SJSA1 (cell line): Measurements from ENCODE around the gene METRN. TPM values are rescaled to one million over a fixed set of nuclear protein-coding genes. Genes with fewer than 3 reads are reported as not detected.
A peak's percentile ranks its signal among the peaks of the same experiment; 100 is the strongest.
"Not testable (repeated sequence)": the region's sequence is repeated elsewhere in the genome, so short reads cannot be mapped to it uniquely, and the experiment has no call there.

ENCODE experiments used
- DNase-seq, 2 experiments: peaks; one replicate each; pipeline ENCODE4 v3.0.0-alpha.2; 2015 to 2020; ENCODE audit warnings: low spot score in 2 of 2, low read depth in 1 of 2
- H3K27ac ChIP-seq: fragments of 250-450 bp; sonication (Bioruptor Pico); 2 replicates; pipeline ENCODE4 v1.5.1; 2020; ENCODE audit warnings: mild to moderate bottlenecking, moderate library complexity
- H3K27me3 ChIP-seq: fragments of 250-450 bp; sonication (Bioruptor Pico); replicated peaks from 2 replicates; pipeline ENCODE4 v1.5.1; 2020; ENCODE audit warnings: mild to moderate bottlenecking, moderate library complexity
- H3K36me3 ChIP-seq: fragments of 250-450 bp; sonication (Bioruptor Pico); 2 replicates; pipeline ENCODE4 v1.5.1; 2020; ENCODE audit warnings: mild to moderate bottlenecking
- H3K4me1 ChIP-seq: fragments of 250-450 bp; sonication (Bioruptor Pico); replicated peaks from 2 replicates; pipeline ENCODE4 v1.6.1; 2021; ENCODE audit warnings: mild to moderate bottlenecking
- H3K4me3 ChIP-seq: fragments of 250-450 bp; sonication (Bioruptor Pico); 2 replicates; pipeline ENCODE4 v1.5.1; 2020; ENCODE audit warnings: mild to moderate bottlenecking
- H3K9me3 ChIP-seq: fragments of 250-450 bp; sonication (Bioruptor Pico); replicated peaks from 2 replicates; pipeline ENCODE4 v1.5.1; 2020; ENCODE audit warnings: mild to moderate bottlenecking
- total RNA-seq: library from RNA; depleted of rRNA; stranded (reverse); fragments of >200 nt; shearing (Covaris generic); gene quantifications from 2 replicates; pipeline ENCODE4 v1.2.3, GENCODE V29; 2014

Gene METRN
- total RNA-seq, 1 experiment from 2014 or later, result 75.5 TPM

- DNase-seq, result no peak
- peaks cover 66% of the 10 kb centered on the region for H3K36me3 ChIP-seq
- H3K27me3 ChIP-seq, result no peaks in the 10 kb centered on the region
- peaks cover 5% of the 10 kb centered on the region for H3K9me3 ChIP-seq
- no peak overlapping the region for H3K27ac ChIP-seq
- H3K4me1 ChIP-seq, result peaks cover 43% of the 10 kb centered on the region
- no peak overlapping the region for H3K4me3 ChIP-seq
Observed at GRCh38 chr16:681746-682427, 33.0 kb upstream of the METRN start.

GRCh38 chr16:682493-683395 lies 32.2 kb upstream of the METRN start:
- DNase-seq, result no peak
- Histone ChIP-seq H3K27me3 (no peaks in the 10 kb centered on the region), H3K4me1 (peaks cover 43% of the 10 kb centered on the region), H3K9me3 (peaks cover 5% of the 10 kb centered on the region), H3K4me3 (no peak overlapping the region), H3K36me3 (peaks cover 74% of the 10 kb centered on the region), H3K27ac (no peak overlapping the region)

- Histone ChIP-seq H3K4me3 (peak overlapping the region; percentile 50), H3K4me1 (peaks cover 43% of the 10 kb centered on the region), H3K27ac (peak overlapping the region; percentile 29; the same call in 1 of the 2 replicates), H3K27me3 (no peaks in the 10 kb centered on the region), H3K9me3 (peaks cover 5% of the 10 kb centered on the region), H3K36me3 (peaks cover 78% of the 10 kb centered on the region)
- no peak for DNase-seq
Observed at GRCh38 chr16:683396-684070, 31.4 kb upstream of the METRN start.

- peak within 1 kb of the TSS; percentile 29; the same call in 1 of the 2 replicates for H3K27ac ChIP-seq
- H3K9me3 ChIP-seq, result peaks cover 5% of the 10 kb centered on the region
- H3K27me3 ChIP-seq, result no peaks in the 10 kb centered on the region
- peaks cover 78% of the 10 kb centered on the region for H3K36me3 ChIP-seq
- DNase-seq, result peak; percentile 77 to 94
- H3K4me3 ChIP-seq, result peak within 1 kb of the TSS; percentile 50
- peaks cover 44% of the 10 kb centered on the region for H3K4me1 ChIP-seq
Observed at GRCh38 chr16:684071-684794, 30.7 kb upstream of the METRN start, which contains the start of gene JMJD8. Gene JMJD8, minus strand, starts transcription at chr16:684334. Its CDS starts 15 bp downstream, at chr16:684319.

- peaks cover 43% of the 10 kb centered on the region for H3K4me1 ChIP-seq
- no peak overlapping the region for H3K4me3 ChIP-seq
- peaks cover 76% of the 10 kb centered on the region for H3K36me3 ChIP-seq
- H3K9me3 ChIP-seq, result peaks cover 4% of the 10 kb centered on the region
- H3K27me3 ChIP-seq, result no peaks in the 10 kb centered on the region
- no peak overlapping the region for H3K27ac ChIP-seq
- DNase-seq, result no peak
Observed at GRCh38 chr16:684961-685696, 29.8 kb upstream of the METRN start.

- Histone ChIP-seq H3K27me3 (no peaks in the 10 kb centered on the region), H3K4me1 (peaks cover 42% of the 10 kb centered on the region), H3K4me3 (no peak overlapping the region), H3K36me3 (peaks cover 69% of the 10 kb centered on the region), H3K27ac (no peak overlapping the region), H3K9me3 (no peaks in the 10 kb centered on the region; the same call in none of the 2 replicates)
- DNase-seq, result peak; percentile 41 to 81
Observed at GRCh38 chr16:685967-686366, 29.0 kb upstream of the METRN start.

- Histone ChIP-seq H3K4me3 (no peak overlapping the region), H3K4me1 (peaks cover 35% of the 10 kb centered on the region), H3K9me3 (no peaks in the 10 kb centered on the region; the same call in none of the 2 replicates), H3K27me3 (peaks cover 6% of the 10 kb centered on the region), H3K36me3 (peaks cover 62% of the 10 kb centered on the region), H3K27ac (no peak overlapping the region)
- DNase-seq, result no peak
Observed at GRCh38 chr16:686459-687260, 28.3 kb upstream of the METRN start.

- Histone ChIP-seq H3K9me3 (no peaks in the 10 kb centered on the region; the same call in none of the 2 replicates), H3K4me1 (peaks cover 29% of the 10 kb centered on the region), H3K27ac (no peak overlapping the region), H3K36me3 (peaks cover 54% of the 10 kb centered on the region), H3K27me3 (peaks cover 14% of the 10 kb centered on the region), H3K4me3 (no peak overlapping the region)
- DNase-seq, result no peak
Observed at GRCh38 chr16:687499-687898, 27.4 kb upstream of the METRN start.

GRCh38 chr16:689175-689897 lies 25.6 kb upstream of the METRN start:
- peaks cover 33% of the 10 kb centered on the region for H3K27me3 ChIP-seq
- peak overlapping the region; percentile 71 for H3K4me3 ChIP-seq
- no peaks in the 10 kb centered on the region for H3K9me3 ChIP-seq
- no peak for DNase-seq
- peak overlapping the region; percentile 36; the same call in 1 of the 2 replicates for H3K27ac ChIP-seq
- H3K4me1 ChIP-seq, result peaks cover 17% of the 10 kb centered on the region
- peaks cover 35% of the 10 kb centered on the region for H3K36me3 ChIP-seq

GRCh38 chr16:691242-691641 lies 23.7 kb upstream of the METRN start:
- H3K27ac ChIP-seq, H3K4me3 ChIP-seq, H3K9me3 ChIP-seq, DNase-seq: not testable (repeated sequence)
- peaks cover 14% of the 10 kb centered on the region for H3K4me1 ChIP-seq
- peaks cover 19% of the 10 kb centered on the region for H3K36me3 ChIP-seq
- H3K27me3 ChIP-seq, result peaks cover 50% of the 10 kb centered on the region

- H3K36me3 ChIP-seq, result peaks cover 6% of the 10 kb centered on the region; the same call in 1 of the 2 replicates
- no peak overlapping the region for H3K27ac ChIP-seq
- no peak for DNase-seq
- H3K4me1 ChIP-seq, result peaks cover 14% of the 10 kb centered on the region
- peaks cover 52% of the 10 kb centered on the region for H3K27me3 ChIP-seq
- no peak overlapping the region for H3K4me3 ChIP-seq
- H3K9me3 ChIP-seq, result no peaks in the 10 kb centered on the region
Observed at GRCh38 chr16:692356-693108, 22.4 kb upstream of the METRN start.
